NCI-H1105 treated with DMSO at 0.1 percent for 48 hours (cell line): ENCODE data around the gene TMEM219.
A peak's percentile ranks its signal among the peaks of the same experiment; 100 is the strongest.
"Not testable (repeated sequence)": the region's sequence is repeated elsewhere in the genome, so short reads cannot be mapped to it uniquely, and the experiment has no call there.

Source experiments
- DNase-seq: peaks from one replicate; lab custom pipeline; 2025; lab: John Stamatoyannopoulos, UW

The TMEM219 gene

GRCh38 chr16:29961479-29962343 lies at the start of gene TMEM219:
TSS of gene TMEM219 (plus strand) at chr16:29962079. CDS start at chr16:29963144, 1,065 bp downstream.
- peak; percentile 71 for DNase-seq

GRCh38 chr16:29912087-29912486 lies 49.8 kb upstream of the TMEM219 start:
- no peak for DNase-seq

GRCh38 chr16:29913514-29913913 lies 48.4 kb upstream of the TMEM219 start:
- DNase-seq: no peak

GRCh38 chr16:29915590-29916247 lies 46.2 kb upstream of the TMEM219 start:
- DNase-seq: no peak

GRCh38 chr16:29916979-29917378 lies 44.9 kb upstream of the TMEM219 start:
- no peak for DNase-seq

- DNase-seq: no peak
These were observed 41.4 kb upstream of the TMEM219 start for GRCh38 chr16:29920288-29921033.

GRCh38 chr16:29921034-29921385 lies 40.9 kb upstream of the TMEM219 start:
- no peak for DNase-seq

GRCh38 chr16:29922326-29922725 lies 39.6 kb upstream of the TMEM219 start:
- DNase-seq: no peak

GRCh38 chr16:29922986-29923501 lies 38.8 kb upstream of the TMEM219 start:
- DNase-seq: no peak

- DNase-seq: no peak
These were observed 36.6 kb upstream of the TMEM219 start for GRCh38 chr16:29925105-29925756.

- peak; percentile 69 for DNase-seq
These were observed 35.8 kb upstream of the TMEM219 start, which contains the start of gene KCTD13 for GRCh38 chr16:29925781-29926710. TSS of gene KCTD13 (minus strand) at chr16:29926226. CDS start at chr16:29926033, 193 bp downstream.

- DNase-seq: peak; percentile 45
These were observed 35.2 kb upstream of the TMEM219 start for GRCh38 chr16:29926711-29927052.

GRCh38 chr16:29927070-29927905 lies 34.6 kb upstream of the TMEM219 start:
- DNase-seq: no peak

GRCh38 chr16:29931750-29932149 lies 30.1 kb upstream of the TMEM219 start:
- DNase-seq: not testable (repeated sequence)

GRCh38 chr16:29940656-29941055 lies 21.2 kb upstream of the TMEM219 start:
- no peak for DNase-seq

- DNase-seq: peak; percentile 22
These were observed 17.8 kb upstream of the TMEM219 start for GRCh38 chr16:29943846-29944799.

- no peak for DNase-seq
These were observed 14.0 kb upstream of the TMEM219 start for GRCh38 chr16:29947897-29948296.

- no peak for DNase-seq
These were observed 10.9 kb upstream of the TMEM219 start for GRCh38 chr16:29950806-29951461.
